GDM1 (cell line): Measurements from ENCODE around the gene NRXN3.
"Not testable (repeated sequence)": the region's sequence is repeated elsewhere in the genome, so short reads cannot be mapped to it uniquely, and the experiment has no call there.

Experiments used
- DNase-seq: peaks from one replicate; lab custom pipeline; 2025; lab: John Stamatoyannopoulos, UW

Gene NRXN3

DNA sequence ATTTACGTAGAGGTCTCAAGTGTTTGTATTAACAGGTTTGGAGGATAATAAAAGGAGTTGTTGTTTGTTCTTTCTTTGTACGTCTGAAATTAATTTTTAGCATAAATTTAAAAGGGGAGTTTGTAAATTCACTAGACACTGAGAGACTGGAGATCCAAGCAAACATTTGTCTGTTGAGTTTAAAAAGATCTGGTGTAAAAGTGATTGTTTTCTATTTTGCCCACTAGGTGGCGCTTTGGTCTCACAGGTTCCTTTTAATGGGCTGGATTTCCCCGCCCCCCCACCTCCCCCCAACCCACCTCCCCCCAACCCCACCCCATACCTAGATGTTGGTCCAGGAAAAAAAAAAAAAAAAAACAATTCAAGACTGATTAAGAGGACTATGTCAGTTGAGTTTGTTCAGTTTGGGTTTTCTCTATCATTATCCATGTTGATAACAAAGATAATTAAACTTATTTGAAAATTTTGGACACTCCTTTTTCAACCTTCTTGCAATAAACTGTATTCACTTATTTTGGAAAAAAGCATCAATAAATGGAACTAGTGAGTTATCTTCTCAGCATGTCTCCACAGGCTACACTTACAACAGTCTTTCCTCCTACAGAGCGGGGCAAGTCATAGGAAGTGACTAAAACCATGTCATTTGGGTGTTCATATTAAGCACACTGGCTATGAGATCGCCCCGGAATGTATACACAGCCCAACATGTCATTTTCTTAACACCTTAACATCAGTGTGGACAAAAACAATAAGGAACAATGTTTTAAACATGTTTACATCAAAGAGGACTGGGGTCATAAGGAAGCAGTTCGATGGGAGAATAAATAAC is 841.1 kb downstream of the NRXN3 start:
- DNase-seq = no peak

DNA sequence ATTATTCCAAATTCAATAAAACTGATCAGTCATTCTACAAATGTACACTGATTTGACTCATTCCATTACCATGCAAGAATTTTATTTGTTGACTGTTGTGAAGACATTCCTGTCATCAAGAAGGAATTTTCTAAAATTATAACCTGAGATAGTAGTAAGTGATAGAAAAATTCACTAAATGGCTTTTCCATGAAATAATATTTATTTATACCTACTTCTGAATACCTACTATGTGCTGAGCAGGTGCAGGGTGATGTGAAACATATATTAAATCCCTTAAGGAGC is 841.7 kb downstream of the NRXN3 start:
- no peak for DNase-seq

DNA sequence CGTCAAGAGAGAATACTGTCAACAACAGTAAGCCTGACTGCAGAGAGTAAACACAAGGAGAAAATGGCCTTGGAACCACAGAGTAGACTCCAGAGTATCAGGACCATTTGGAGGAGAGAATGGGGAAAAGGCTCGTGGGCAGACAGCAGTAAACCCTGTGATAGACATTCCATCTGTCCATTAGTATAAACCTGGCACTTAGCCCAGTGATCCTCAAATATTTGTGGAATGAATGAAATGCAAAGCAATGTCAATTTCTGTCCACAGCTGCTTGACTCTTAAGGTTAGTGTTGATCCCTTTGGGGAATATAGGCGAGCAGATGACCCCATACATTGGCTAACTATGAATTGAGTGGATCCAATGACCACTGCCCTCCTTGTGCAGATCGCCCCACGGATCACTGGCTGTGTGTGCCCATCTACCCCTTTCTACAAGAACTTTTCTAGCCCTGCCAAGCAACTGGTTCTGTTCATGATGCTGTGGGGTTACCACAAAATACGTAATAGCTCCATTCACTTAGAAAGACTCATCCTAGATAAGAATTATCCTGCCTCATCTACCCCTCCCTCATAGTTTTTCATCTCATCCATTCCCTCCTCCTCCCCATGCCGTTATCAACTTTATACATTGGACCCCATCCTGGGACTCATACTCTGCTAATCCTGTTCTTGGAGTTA is 846.8 kb downstream of the NRXN3 start:
- DNase-seq = no peak

DNA sequence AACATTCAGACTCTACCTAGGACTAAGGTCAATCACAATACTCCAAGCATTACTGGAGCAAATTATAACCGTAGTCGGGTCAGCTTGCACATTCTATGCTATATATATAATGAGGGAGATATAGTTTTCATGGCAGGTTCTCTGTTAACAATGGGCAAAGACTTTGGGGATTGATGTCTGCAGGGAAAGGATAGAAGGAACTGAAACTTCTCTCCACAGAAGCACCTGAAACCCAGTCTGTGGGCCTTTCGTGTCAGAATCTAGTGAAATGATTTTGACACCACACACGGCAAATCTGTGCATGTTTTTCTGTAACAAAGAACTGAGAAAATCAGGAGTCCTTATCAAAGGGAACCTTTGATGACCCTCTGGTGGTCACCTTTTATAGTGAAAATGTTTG is 847.4 kb downstream of the NRXN3 start:
- no peak for DNase-seq

DNA sequence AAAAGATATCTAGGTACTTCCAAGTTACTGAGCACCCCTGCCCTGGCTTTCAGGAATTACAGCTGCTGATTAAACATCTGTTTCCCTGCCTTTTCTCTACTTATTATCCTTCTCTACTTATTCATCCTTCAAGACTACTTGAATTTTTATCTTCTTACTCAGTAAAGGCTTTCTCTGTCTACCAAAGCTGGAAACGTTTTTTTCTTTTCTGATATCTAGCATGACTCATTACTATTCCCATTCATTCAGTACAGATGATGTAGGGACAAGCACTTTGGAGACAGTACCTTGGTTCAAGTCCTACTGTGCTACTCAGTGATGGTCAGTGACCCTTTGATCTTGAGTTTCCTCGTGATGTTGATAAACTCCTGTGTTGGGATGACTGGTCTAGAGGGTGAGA is 848.7 kb downstream of the NRXN3 start:
- DNase-seq = no peak

DNA sequence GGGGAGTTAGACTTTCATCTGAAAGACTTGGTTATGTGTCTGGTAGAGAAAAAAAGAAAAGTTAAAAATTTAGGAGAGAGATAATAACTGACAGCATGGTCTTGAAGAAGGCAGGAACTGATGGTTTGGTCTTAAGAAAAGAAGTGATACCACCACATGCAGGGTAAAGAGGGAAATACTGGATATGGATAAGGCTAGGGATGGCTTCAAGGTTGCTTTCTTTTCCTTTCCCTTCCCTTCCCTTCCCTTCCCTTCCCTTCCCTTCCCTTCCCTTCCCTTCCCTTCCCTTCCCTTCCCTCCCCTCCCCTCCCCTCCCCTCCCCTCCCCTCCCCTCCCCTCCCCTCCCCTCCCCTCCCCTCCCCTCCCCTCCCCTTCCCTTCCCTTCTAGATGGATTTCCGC is 849.7 kb downstream of the NRXN3 start:
- DNase-seq = not testable (repeated sequence)

DNA sequence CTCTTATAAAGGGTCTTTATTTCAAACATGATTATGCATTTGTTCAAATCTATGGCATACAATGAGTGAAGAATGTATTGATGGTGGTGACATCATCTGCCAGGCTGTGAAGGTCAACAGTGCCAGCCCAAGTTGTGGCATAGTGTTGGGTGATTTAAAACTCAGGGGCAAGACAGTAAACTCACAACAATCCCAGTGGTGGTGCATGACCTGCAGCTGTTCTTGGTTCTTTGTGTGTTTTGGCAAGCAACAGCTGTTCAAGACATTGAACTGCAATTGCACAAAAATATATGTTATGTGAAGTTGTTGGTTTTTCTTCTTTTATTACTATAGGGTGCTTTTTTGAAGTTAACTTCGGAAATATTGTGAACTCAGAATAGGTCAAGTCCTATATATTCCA is 851.6 kb downstream of the NRXN3 start:
- DNase-seq = no peak

DNA sequence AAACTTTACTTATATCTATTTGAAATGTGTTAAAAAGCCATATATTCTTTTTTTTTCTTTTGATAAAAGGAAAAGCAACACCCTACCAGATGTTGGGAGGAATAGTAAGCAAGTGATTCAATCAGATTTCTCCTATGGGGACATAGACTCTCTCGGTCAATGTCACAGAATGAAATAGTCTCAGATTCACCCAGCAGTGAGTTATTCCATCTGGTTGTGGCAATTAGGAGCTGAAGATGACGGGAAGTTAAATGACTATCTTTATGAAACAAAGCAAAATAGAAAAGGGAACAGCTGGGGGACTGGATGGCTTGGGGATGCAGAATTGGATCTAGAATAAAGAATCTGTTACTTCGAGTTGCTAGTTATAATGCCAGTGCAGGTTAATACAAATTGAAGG is 857.0 kb downstream of the NRXN3 start:
- DNase-seq = no peak

DNA sequence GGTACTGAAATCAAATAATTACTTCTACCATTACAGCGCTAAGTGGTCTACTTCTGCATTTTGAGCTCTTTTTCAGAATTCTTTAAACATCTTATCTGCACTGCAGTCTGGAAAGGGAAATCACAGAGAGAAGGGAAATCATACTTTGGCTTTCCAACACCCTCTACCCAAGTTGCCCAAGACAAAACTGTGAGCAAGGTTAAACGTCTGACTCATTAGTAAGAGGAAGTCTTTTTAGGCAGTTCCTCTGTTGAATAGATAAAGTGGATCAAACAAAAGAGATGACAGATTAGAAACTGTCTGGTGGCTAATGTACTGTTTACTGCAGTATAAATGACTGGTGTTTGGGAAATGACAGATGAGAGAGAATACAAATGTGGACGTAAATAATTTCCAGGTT is 858.1 kb downstream of the NRXN3 start:
- DNase-seq = peak; percentile 56

DNA sequence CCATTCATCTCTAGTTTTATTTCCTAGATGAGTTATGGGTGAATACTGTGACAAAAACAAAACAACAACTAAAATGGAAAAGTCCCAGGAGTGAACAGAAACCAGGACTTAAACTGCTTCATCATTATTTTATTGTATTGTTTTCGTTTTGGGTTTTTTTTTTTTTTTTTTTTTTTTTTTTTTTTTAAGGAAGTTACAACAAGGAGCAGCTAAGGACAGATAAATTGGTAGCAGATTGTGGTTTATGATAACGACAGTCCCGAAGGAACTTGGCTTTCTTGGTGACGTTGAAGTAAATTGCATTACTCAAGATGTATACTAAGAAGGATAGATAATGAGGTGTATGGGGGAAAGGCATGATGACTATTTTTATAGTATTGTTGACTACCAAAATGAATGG is 866.3 kb downstream of the NRXN3 start:
- DNase-seq = no peak

DNA sequence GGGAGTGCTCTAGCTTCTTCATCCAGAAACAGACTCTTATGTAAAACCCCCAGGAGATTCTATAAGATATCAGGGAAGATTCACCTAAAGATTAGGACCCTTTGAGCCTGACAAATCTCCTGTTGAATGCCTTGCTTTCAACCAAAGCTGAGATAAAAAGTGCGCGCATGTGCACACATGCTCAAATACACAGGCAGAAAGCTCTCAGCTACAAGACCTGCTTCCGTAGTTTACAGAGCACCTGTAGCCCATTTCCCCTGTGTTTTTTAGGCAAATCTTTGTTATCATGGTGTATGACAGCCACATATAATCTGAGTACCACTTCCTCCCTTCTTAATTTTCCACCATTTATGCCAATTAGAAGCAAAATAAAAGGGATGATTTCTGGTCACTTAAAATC is 866.9 kb downstream of the NRXN3 start:
- DNase-seq = no peak

DNA sequence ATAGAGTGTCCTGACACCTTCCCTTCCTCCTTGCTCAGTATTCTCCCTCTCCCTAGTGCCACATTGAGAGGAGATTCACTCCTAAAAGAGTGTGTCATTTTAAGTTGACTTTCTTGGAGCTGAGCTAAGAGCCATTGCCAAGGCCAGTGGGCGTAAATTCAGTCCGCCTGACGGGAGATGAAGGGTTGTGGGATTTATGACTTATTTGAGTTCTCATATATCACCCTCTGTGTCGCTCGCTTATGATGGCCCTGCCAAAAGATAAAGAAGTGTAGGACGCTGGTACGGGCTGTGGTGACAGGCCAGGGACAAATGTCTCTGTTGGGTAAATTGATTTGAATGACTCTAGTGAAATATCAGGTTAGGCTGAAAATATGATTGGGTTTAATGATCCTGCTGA is 867.4 kb downstream of the NRXN3 start:
- no peak for DNase-seq

DNA sequence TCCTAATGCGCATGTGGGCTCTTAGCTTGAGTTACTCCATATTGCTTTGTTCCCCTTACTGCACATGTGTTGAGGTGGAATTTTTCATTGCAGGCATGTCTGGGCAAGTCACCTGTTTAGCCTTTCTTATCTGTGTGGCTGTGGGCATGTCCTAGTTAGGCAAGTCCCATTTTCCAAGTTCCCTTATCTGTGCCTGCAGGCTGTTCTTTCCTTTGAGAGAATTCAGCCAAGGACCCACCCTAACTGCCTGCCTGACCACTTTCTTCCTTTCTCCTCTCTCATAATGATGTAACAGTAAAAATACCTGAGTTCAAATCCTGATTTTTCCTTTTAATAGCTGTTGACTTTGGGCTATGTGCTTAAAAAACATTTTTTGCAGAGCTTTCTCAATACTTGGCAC is 870.6 kb downstream of the NRXN3 start:
- no peak for DNase-seq

DNA sequence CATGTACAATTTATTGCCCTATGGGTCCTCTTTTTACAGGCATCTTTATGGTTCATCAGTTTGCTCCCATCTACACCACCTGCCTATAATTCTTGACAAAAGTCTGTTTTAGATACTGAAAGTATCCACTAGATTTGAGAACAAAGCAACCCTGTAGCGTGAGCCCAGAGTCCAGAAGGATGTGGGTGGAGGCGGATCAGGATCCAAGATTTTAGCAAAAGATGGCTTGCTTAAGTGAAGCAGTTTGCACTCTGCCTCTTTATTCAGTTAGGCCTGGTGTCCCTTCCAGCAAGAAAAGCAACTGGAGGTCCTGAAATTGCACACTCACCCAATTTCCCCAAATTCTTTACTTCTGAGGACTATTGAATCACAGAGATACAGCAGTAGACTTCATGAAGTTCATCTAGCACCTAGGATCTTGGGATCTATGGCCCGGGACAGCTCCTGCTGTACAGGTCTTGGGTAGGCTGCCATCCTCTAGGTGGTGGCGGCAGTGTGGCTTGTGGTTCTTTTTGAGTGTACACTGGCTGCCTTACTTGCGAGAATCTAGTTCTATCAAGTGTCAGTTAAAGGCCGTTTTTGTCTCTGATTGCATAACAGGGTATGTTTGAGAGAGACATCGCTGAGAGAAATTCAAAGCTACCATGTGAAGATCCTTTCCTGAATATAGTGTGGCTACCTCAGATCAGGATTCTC is 873.2 kb downstream of the NRXN3 start:
- DNase-seq = no peak

DNA sequence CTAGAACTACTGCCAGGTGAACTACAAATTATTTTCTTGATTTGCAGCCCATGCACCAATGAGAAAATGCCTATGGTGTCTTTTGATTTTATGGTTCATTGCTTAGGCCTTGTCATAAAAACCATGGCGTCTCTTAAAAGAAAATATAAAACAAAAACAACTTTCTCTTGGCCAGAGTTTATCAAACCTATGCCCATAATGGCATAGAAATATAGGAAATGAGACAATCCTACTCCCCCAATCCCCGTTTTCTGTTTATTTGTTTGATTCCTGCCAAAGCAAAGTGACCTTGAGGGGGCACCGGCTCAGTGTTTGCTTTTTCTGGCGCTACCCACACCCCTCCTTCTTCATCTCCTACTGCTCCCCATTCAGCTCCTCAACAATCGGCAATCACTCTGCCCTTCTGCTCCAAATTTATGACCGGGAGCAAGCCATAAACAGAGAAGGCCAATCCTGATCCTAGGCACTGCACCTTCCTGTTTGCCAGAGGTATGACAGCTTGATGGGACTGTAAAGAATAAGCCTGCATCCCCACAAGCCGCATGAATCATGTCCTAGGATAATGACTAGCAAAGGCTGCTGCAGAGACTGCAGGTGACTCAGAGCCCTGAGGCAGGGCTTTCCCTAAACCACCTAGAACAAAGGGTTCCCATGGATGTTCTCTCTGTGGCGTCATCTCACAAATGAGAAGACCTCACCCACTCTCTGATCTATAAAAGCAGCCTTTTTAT is 874.9 kb downstream of the NRXN3 start:
- DNase-seq = no peak

DNA sequence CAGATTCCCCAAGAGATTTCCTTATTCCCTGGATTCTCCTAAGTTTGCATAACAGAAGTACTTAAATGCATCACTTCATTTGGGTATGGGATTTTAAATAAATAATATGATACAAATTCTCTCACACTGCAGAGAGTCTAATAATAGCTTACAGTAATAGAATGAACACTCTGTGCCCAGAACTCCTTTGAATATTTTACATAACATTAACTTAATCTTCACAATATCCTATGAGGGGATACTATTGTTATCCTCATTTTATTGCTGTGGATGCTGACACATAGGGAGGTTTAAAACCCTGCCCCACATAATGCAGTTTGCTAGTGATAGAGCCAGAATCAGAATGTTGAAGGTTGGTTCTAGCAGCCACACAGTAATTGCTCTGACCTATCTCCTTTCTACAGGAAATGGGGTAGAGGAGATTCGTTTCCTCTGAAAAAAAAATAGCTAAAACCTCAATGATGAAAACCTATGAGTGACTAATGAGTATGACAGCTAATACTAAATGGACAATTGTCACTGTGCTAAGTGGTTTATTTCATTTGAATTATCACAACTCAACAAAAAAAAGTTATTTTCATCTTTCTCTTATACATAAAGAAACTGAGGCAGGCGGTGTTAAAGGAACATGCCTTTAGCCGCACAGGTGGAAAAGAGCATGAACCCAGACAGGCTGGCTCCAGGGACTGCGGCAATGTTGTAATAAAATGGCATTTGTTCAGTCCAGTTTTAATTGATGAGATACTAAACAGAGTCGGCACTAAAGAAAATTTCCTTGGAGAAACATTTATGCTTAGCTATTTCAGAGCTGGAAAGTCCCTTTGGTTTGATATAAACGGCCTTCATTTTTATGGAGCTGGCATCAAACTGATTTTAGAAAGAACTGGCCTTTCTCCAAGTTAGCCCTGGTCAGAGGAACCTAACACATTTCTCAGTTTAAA is 880.9 kb downstream of the NRXN3 start:
- no peak for DNase-seq

DNA sequence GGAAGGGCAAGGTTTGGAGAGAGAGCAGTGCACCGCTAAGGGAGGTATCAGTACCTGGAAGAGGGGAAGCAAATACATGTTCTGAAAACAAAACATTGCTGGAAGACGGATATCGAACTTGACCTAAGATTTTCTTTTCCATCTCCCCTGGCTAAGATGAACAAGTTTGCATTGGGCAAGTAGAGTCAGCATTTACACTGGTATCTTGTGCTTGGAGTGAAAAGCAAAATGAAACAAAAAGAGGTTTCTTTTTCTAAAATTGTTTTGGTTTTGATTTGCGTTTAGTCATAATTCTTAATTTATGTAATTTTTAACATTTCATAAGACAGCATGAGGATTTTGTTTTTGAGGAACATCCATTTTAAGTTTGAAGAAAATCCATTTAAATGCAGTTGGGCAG is 881.6 kb downstream of the NRXN3 start:
- no peak for DNase-seq

DNA sequence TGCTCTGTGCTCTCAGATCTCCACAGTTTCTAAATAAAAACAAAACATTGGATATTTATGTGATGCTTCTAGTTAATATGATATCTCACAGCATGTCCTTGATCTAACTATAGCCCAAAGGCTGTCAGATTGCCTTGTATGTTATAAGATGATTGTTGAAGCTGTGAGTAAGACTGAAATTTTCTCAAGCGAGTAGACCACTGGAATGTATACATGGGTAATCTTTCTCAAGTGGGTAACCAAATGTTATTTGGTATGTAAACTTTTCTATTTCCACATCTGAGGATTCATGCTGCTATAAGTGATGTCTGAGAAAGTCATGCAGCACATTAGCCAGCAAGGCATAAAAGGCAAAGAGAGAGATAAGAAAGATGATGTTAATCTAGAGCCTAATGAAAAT is 886.7 kb downstream of the NRXN3 start:
- DNase-seq = no peak

DNA sequence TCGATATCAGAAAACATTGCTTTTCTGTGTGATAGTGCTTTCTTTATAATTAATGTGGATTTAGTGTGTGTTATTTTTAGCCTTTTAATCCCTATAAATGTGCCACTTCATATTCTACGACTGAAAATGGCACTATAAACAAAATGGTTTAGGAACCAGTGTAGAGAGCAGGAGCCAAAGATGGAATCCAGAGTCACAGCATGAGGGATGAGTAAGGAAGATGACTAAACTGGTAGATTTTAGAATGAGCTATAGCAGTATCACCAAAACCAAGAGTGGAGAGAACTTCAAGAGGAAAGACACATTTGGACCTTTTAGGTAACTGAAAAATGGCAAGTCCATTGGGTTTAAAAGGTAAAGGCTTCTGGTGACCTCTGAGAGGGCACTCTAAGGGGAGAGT is 887.2 kb downstream of the NRXN3 start:
- no peak for DNase-seq

DNA sequence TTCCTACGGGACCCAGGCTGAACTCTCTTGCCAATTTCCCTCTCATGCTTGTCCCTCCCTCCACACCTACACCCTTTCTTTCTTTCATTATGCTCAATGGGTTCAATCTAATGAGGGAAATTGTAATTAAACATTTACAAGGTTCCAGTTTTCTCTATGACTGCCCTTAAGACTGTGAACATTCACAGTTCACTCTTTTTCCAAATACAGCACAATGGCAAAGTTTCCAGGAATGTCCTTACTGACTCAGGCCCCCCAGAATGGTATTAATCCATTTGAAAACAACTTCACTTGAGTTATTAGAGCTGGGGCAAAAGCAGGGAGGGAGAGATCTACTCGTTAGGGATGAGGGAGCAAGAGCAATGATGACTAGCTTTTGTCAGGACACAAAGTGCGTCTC is 892.1 kb downstream of the NRXN3 start:
- no peak for DNase-seq

DNA sequence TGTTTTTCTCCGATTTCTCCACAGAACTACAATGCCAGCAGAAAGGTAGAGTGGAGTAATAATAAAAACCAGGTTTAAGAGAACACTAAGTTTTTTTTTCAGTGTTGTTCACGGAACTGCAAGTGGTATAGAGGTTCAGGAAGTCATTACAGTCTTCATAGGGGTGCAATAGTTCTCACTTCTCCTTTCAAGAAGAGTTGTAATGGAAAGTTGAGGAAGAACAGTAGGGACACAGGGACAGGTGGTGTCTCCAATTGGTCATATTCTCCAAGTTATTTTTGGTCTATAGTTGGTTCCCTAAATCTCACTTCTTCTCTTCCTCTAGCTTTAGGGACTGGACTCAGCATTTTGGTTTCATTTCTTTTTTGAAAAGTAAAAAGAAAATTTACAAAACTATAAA is 894.0 kb downstream of the NRXN3 start:
- no peak for DNase-seq

DNA sequence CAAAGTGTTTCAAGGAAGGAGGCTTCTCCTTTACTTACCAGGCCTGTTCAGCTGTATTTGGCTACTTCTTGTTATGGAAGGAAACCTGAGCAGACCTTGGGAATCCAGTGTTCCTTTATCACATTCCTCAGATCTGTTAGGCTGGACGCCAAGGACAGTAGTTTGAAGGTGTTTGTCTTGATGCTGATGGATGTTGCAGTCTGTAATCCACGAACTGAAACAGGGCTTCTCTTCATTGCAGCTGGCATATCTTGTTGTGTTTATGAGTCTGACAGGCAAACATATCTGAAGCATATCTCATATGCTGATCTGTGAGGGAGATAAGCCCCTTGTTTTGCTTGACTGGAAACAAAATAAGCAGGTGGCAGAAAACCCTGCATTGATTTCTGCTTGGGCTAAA is 904.3 kb downstream of the NRXN3 start:
- DNase-seq = no peak
